Erythroblast (primary cell): ENCODE measurements around the gene PMS1.
"Not testable (repeated sequence)": the region's sequence is repeated elsewhere in the genome, so short reads cannot be mapped to it uniquely, and the experiment has no call there.

Experiments used
- DNase-seq, 2 experiments: peaks; one replicate each; lab custom pipeline; 2025; lab: John Stamatoyannopoulos, UW
- GATA1 ChIP-seq: IDR thresholded peaks from 2 replicates; pipeline ENCODE4 v1.6.1; 2011; ENCODE audit warnings: low read depth, mild to moderate bottlenecking, control low read depth, low read length, moderate library complexity
- POLR2A ChIP-seq: IDR thresholded peaks from 2 replicates; pipeline ENCODE4 v1.6.1; 2011; ENCODE audit warnings: mild to moderate bottlenecking, low read length

The PMS1 gene

DNA sequence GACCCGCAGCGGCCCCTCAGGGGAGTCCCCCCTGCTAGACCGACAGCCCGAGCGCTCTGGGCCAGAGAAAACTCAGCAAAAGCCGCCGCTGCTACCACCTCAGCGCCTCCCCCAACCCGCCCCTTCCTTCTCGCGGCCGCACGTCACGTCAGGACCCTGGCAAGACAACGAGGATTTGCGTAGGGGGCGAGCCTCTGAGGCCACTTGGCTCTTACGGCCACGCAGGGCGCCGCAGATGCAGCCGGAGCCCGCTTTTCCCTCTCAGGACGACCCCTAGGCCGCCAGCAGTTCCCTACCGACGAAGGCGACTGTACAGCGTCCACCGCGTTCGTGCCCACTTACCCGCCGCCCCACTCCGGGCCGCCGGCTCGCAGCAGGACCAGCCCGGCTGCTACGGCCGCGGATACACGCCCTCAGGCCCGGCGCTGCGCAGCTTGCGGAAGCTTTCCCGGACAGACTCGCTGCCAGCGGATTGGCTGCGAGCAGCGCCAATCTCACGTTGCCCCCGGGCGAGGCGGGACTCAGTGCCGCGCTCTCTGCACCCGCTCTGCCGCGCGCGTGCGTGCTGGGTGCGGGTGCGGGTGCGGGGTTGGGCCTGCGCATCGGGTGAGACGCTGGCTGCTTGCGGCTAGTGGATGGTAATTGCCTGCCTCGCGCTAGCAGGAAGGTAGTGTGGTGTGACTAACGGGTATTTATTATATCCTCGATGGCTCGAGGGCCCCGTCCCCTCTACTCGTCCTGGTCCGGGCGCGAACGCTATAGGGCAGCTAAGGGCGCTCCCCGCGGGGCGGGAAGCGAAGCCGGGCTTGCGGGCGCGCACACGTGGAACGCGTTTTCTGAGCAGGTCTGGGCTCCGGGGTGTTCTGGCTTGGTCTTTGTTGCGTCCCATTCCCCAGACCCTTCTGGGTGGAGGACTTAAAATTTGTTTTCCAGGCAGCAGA lies at the start of gene PMS1, which contains the start of gene ORMDL1:
Gene PMS1 (plus strand): TSS at position 524 of the 941 bp plus-strand sequence. CDS start 7,360 bp downstream, outside the sequence.
Gene ORMDL1 (minus strand): TSS at position 413 of the 941 bp plus-strand sequence. CDS start 1,744 bp downstream, outside the sequence.
- DNase-seq: peak; percentile 98
- TF ChIP-seq GATA1 (no peak), POLR2A (peak; percentile 94)

DNA sequence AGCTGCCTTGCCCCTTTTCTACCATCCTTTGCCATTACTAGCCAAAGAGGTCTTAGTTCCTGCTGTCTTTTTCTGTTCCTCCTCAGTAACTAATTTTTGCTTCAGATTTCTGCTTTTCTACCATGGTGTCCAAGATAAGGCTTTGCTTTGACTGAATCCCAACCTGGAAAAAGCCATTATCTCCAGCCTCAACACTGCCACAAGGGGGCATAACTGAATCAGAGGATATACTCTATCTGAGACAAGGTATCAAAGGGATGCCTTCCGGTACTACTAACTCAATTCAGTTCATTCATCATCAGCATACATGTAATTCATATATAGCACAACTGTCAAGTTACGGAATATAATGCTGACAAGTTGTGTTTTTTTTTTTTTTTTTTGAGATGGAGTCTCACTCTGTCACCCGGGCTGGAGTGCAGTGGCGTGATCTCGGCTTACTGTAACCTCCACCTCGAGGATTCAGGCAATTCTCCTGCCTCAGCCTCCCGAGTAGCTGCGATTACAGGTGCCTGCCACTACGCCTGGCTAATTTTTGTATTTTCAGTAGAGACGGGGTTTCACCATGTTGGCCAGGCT lies 33.1 kb upstream of the PMS1 start:
- no peak for TF ChIP-seq POLR2A
- no peak for TF ChIP-seq GATA1
- peak; percentile 64 to 70 for DNase-seq

DNA sequence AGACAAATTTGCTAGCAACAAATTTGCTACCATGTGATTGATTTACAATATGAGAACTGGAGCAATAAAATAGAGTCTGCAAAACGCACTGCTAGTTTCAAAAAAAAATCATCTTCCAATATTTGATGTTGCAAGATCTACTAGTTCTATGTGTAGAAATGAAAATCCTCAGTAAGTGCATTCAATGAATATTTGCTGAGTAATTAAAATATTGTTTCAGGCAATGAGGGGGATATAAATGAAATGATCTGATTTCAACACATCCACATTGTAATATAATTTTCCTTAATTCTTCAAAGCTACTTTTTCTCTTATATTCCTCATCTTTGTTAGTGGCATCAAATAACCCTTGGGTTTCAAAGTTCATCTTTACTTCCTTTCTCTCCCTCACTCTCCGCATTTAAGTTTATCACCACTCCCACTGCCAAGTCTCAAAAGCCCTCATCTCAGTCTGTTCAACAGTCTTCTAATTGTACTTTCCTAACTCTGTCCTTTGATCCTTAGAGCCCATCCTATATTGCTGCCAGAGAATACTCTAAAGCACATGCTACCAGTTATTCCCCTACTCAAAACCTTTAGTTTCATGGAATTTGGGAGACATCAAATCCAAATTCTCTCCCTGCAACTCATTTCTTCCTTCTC lies 27.8 kb upstream of the PMS1 start:
- TF ChIP-seq GATA1 (no peak), POLR2A (no peak)
- no peak for DNase-seq

DNA sequence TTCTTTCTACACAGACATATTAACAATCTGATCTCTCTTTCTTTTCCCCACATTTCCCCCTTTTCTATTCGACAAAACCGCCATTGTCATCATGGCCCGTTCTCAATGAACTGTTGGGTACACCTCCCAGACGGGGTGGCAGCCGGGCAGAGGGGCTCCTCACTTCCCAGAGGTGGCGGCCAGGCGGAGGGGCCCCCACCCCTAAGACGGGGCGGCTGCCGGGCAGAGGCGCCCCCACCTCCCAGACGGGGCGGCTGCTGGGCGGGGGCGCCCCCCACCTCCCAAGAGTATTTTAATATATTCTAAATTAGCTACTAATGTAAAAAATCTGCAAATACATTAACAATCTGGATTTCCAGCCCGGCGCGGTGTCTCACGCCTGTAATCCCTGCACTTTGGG lies 24.1 kb upstream of the PMS1 start:
- DNase-seq: not testable (repeated sequence)

DNA sequence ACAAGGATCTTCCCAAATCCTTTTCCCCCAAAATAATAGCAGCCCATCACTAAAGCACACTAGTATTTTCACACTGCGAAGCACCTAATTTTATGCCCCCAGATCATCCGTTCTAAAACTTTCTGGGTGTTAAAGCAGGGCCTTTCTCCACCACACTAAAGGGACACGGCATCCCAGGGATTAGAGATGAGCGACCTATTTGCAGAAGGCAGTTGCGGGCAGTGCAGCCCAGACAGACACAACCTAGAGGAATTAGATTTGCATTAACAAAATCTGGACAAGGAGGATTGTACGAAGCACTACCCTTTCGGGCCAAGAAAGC lies 22.1 kb upstream of the PMS1 start:
- no peak for DNase-seq
- no peak for TF ChIP-seq GATA1
- no peak for TF ChIP-seq POLR2A

DNA sequence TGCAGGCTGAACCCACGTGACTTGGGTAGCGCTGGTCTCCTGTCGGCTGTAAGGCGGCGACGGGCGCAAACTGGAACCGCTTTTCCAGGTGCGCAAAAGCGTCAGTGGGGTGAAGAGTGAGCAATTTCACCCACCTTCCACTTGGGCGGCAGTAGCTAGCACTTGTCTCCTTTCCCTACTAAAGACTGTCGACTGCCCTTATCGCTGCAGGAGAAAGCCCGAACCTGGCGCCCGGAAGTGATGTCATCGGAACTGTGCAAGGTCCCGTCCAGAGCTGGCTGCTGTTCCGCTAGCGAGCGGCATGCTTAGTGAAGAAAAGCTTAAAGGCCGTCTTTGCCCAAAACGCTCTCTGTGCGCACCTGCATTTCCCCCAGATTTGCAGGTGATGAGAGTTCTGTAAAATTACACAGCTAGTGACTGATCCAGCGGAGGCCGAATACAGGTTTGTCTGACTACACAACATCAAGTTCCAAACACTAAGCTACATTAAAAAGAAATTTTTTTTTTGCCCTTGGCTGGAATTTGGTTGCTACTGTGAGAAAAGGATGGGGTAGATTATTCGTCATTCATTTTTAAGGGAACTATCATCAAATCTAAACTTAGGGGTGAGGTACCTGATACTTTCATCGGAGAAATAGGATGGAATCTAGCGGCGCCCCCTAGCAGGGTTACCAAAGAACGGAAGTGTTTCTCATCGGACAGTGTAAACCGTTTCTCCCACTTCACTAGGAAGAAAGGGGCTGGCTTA lies 21.5 kb upstream of the PMS1 start, which contains the start of gene OSGEPL1:
Gene OSGEPL1 (minus strand): TSS at position 242 of the 748 bp plus-strand sequence. CDS start 1,152 bp downstream, outside the sequence.
- peak; percentile 93 for TF ChIP-seq POLR2A
- peak; percentile 30 for TF ChIP-seq GATA1
- peak; percentile 97 to 98 for DNase-seq

DNA sequence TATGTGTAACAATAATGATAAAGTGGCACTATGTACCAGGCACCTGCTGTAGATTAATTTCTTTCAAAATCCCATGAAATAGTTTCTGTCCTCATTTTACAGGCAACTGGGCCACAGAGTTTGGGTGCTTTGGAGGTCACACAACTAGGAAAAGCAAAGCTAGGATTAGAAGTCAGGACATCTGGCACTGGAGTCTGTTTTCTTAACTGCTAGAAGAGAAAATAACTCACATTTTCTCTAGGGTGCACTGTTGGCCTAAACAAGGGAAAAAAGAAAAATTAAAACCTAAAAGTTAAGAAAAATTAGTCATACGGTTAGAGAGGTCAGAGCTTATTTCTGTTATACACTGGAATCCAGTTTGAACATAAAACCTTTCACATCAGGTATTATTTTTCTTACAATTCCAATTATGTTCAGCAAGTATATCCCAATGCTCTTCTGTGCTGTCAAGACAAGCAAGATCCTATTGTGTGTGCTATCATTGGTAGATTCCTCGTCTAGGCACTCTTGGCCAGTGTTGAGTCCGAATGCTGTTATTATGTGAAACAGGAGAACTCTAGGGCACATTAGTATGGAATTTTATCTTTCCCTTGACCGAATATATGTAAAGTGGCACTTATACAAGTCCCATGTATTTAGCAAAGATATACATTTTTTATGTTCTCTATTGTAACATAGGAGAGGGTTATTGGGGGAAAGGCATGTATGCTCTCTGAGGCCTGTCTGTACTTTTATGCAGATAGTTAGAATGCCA lies 20.2 kb upstream of the PMS1 start:
- DNase-seq: peak; percentile 32 to 39
- TF ChIP-seq POLR2A (no peak), GATA1 (no peak)

DNA sequence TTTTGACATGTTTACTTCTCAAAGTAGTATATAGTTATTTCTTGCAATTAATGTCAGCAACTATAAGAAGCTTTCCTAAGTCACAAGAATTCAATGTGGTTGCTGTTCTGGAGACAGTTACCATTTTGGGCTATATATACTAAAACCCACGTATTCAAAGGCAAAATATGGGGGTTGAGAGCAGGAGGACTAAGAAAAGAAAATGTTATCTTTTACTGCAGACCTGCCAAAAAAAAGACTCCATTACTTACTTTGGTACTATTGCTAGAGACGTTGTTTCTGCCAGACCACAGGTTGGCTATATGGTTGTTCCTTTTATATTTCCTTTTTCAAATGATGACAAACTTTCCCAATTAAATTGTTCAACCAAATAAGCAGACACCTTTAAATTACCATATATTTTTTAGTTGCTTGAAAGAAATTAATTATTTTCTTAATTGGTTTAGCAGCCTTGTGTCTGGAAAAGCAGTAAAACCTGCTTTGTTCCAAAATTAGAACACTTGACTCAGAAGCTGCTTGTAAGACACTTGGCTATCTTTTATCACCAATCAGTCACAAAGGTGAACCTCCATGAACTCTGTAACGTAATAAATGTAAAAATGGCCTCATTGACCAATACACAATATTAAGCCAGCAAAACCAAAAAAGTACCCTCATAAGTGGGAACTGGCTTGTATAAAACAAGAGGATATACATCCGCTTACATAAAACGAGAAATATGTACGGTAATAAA lies 13.5 kb upstream of the PMS1 start:
- TF ChIP-seq POLR2A (no peak), GATA1 (no peak)
- peak; percentile 31 to 48 for DNase-seq

DNA sequence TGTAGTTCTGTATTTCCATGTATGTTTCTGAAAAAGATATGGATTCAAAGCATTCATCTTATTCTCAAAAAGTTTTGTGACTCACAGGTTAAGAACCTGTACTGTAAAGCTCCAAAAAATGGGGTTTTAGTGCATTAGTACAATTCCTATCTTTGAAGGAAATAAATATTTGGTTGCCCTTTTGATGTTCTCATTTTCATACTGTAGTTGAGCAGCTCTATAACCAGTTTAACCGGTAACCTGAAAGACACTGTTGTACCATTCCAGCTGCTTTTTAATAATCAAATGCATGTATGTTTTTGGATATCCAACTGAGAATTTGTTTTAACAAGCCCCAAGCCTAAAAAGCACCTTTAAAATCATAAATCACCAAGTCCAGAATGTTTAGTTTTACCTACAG lies 12.0 kb upstream of the PMS1 start:
- DNase-seq: no peak
- no peak for TF ChIP-seq GATA1
- no peak for TF ChIP-seq POLR2A

DNA sequence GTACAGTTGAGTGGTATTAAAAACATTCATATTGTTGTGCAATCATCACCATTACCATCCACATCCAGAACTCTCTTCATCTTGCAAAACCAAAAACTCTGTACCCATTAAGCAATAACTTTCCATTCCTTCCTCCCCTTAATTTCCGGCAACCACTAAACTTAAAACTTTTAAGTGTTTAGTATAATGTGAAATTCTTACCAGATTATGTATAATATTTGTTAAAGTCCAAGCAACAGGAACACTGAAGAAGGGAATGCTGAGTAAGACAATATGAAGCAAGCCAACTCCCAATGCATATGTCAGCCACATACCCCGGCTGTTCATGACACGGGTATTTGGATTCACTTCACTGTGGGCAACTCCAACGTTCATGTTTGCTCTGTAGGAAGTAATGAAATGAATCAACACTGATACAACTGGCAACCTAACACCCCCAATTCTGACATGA lies 2.0 kb upstream of the PMS1 start:
- peak; percentile 25 to 39 for DNase-seq
- TF ChIP-seq GATA1: no peak
- no peak for TF ChIP-seq POLR2A

DNA sequence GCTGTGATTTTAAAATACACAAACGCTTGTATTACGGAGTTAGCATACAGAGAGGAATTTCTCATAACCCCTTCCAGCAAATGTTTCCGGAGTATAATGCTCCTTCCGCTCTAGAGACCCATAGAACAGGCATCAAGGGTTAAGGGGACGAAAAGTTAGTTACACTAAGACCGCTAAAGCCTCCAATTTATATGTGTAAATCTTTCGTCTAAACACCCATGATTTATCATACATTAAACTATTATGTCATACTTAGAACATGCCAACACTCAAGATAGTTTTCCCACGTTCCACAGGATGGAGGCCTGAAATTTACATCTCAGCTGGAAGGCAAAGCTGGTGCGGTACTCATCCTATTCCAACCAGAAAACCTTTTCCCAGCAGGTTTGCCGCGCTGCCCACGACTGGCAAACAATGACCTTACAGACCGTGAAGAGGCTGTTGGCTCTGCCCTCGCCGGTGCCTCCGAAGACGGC lies 761 bp upstream of the PMS1 start:
- TF ChIP-seq POLR2A: no peak
- no peak for TF ChIP-seq GATA1
- no peak for DNase-seq

DNA sequence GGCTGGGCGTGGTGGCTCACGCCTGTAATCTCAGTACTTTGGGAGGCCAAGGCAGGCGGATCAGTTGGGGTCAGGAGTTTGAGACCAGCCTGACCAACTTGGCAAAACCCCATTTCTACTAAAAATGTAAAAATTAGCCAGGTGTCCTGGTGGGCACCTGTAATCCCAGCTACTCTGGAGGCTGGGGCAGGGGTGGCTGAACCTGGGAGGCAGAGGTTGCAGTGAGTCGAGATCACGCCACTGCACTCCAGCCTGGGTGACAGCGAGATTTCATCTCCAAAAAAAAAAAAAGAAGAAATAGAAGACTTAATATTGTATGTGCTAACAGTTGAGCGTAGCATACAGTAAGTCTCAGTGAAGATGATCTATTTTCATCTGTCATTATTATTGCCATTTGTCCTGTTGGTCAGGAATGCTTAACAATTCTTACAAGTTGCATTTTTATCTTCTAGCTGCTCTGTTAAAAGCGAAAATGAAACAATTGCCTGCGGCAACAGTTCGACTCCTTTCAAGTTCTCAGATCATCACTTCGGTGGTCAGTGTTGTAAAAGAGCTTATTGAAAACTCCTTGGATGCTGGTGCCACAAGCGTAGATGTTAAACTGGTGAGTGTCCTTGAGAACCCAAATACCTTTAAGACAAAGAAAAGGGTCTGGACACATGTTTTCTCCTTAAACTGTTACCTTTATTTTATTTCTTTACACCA lies 7.2 kb downstream of the PMS1 start:
- no peak for DNase-seq
- TF ChIP-seq GATA1 (no peak), POLR2A (no peak)
